A549 (cell line): ENCODE data around the gene ATP6V0E1. TPM values are rescaled to one million over a fixed set of nuclear protein-coding genes. Genes with fewer than 3 reads are reported as not detected.

ENCODE experiments used
- ATAC-seq, 2 experiments: fragments of 200-7000 bp in 1 of 2; fragments of >200 bp in 1 of 2; cut with Nextera tagmentation in 1 of 2; cut with Tn5 transposase in 1 of 2; 3 replicates each; pipeline versions ENCODE4 v1.8.0 to v1.9.1; 2018 to 2020; ENCODE audit warnings: mild to moderate bottlenecking in 1 of 2, moderate library complexity in 1 of 2
- CTCF ChIA-PET: fragments of 300-600 bp; sonication (Branson Sonifier 250); formaldehyde crosslinking; extraction: SDS; loops from one replicate; lab custom pipeline; 2021; ENCODE audit warnings: antibody characterized with exemption, inconsistent platforms; lab: Yijun Ruan, JAX
- POLR2A ChIA-PET: fragments of 350-600 bp; formaldehyde crosslinking; extraction: SDS; loops from one replicate; lab custom pipeline; 2021; ENCODE audit warnings: antibody characterized with exemption, inconsistent platforms; lab: Yijun Ruan, JAX
- DNase-seq, 2 experiments: peaks; one replicate each; pipeline versions ENCODE4 v3.0.0 to v3.0.0-alpha.2; 2011 to 2016; ENCODE audit warnings: low read depth in 1 of 2, low spot score in 1 of 2
- FAIRE-seq: peaks from 2 replicates; lab custom pipeline; 2011; peaks lifted over from hg19 to GRCh38; lab: Jason Lieb, UNC
- H3K27ac ChIP-seq, 2 experiments: fragments of >200 bp; sonication (Bioruptor Twin); formaldehyde crosslinking; 3 replicates each; pipeline ENCODE4 v1.5.1; 2016 to 2017
- H3K4me1 ChIP-seq: fragments of >200 bp; sonication (Bioruptor Twin); formaldehyde crosslinking; 3 replicates; pipeline ENCODE4 v1.6.1; 2016
- H3K4me2 ChIP-seq: fragments of >200 bp; sonication (Bioruptor Twin); formaldehyde crosslinking; 3 replicates; pipeline ENCODE4 v1.6.1; 2016
- H3K4me3 ChIP-seq: fragments of >200 bp; sonication (Bioruptor Twin); formaldehyde crosslinking; 3 replicates; pipeline ENCODE4 v1.5.1; 2016
- H3K9me3 ChIP-seq: fragments of >200 bp; sonication (Bioruptor Twin); formaldehyde crosslinking; 3 replicates; pipeline ENCODE4 v1.6.1; 2016
- CBX8 ChIP-seq: fragments of 200-600 bp; sonication (generic); IDR thresholded peaks from 2 replicates; pipeline ENCODE4 v1.6.1; 2016
- CHD2 ChIP-seq: fragments of 150-350 bp; IDR thresholded peaks from 2 replicates; pipeline ENCODE4 v1.6.1; 2014; ENCODE audit warnings: low read length; ENCODE audit not compliant: partially characterized antibody
- FOXS1 ChIP-seq: fragments of 250-450 bp; sonication (Bioruptor Pico); IDR thresholded peaks from 2 replicates; pipeline ENCODE4 v1.5.0; 2020; ENCODE audit warnings: mild to moderate bottlenecking, moderate library complexity
- HDAC2 ChIP-seq: fragments of 200-600 bp; sonication (generic); IDR thresholded peaks from 2 replicates; pipeline ENCODE4 v1.6.1; 2016
- HEYL ChIP-seq: fragments of 250-450 bp; sonication (Bioruptor Pico); IDR thresholded peaks from 2 replicates; pipeline ENCODE4 v1.8.0; 2021; ENCODE audit warnings: mild to moderate bottlenecking, moderate library complexity
- HOXA7 ChIP-seq: fragments of 250-450 bp; sonication (Bioruptor Pico); IDR thresholded peaks from 2 replicates; pipeline ENCODE4 v1.5.0; 2020; ENCODE audit warnings: mild to moderate bottlenecking, moderate library complexity
- HOXB5 ChIP-seq: fragments of 250-450 bp; sonication (Bioruptor Pico); IDR thresholded peaks from 2 replicates; pipeline ENCODE4 v1.5.0; 2020; ENCODE audit warnings: mild to moderate bottlenecking, moderate library complexity
- KDM5A ChIP-seq: fragments of 200-600 bp; sonication (generic); IDR thresholded peaks from 2 replicates; pipeline ENCODE4 v1.6.1; 2016; ENCODE audit warnings: antibody characterized with exemption, mild to moderate bottlenecking
- NPAS2 ChIP-seq: fragments of 250-450 bp; sonication (Bioruptor Pico); IDR thresholded peaks from 2 replicates; pipeline ENCODE4 v1.8.0; 2022; ENCODE audit warnings: mild to moderate bottlenecking, moderate library complexity, borderline replicate concordance
- NR3C1 ChIP-seq: fragments of >200 bp; sonication (Bioruptor Twin); formaldehyde crosslinking; IDR thresholded peaks from 3 replicates; pipeline ENCODE4 v1.6.1; 2017
- POLR2A ChIP-seq: IDR thresholded peaks from 2 replicates; pipeline ENCODE4 v1.6.1; 2012; ENCODE audit warnings: mild to moderate bottlenecking, low read length
- POLR2AphosphoS2 ChIP-seq: conservative IDR thresholded peaks from 2 replicates; pipeline ENCODE4 v1.6.1; 2012; ENCODE audit warnings: low read length, improper control_type of control experiment, inconsistent platforms
- RCOR1 ChIP-seq: fragments of 150-350 bp; IDR thresholded peaks from 2 replicates; pipeline ENCODE4 v1.6.1; 2014; ENCODE audit warnings: antibody characterized with exemption, low read length, low read depth
- RFX5 ChIP-seq: fragments of 450-650 bp; IDR thresholded peaks from 2 replicates; pipeline ENCODE4 v1.7.1; 2014; ENCODE audit warnings: antibody characterized with exemption, mild to moderate bottlenecking, moderate library complexity
- RNF2 ChIP-seq: fragments of 200-600 bp; sonication (generic); IDR thresholded peaks from 2 replicates; pipeline ENCODE4 v1.6.1; 2016; ENCODE audit warnings: low read depth, mild to moderate bottlenecking, antibody characterized with exemption, moderate library complexity, borderline replicate concordance
- SMC3 ChIP-seq: fragments of >200 bp; sonication (Bioruptor Twin); formaldehyde crosslinking; IDR thresholded peaks from 3 replicates; pipeline ENCODE4 v1.6.1; 2018; ENCODE audit warnings: inconsistent platforms
- ZC3H11A ChIP-seq: fragments of 450-650 bp; IDR thresholded peaks from 2 replicates; pipeline ENCODE4 v1.6.1; 2014; ENCODE audit warnings: antibody characterized with exemption, mild to moderate bottlenecking
- WGBS: methylation state at CpG from one replicate; pipeline ENCODE4 v1.1.6; 2017; ENCODE audit errors: missing lambda C conversion rate; 5-methylcytosine and 5-hydroxymethylcytosine counted together
- polyA plus RNA-seq, 4 experiments: library from polyadenylated mRNA; depleted of rRNA in 3 of 4; stranded (reverse); fragments of >200 nt; fragmentation: RNase III in 1 of 4; extraction: RNeasy Plus Mini Kit Qiagen cat#74134 plus additional on column Dnase treatment in 1 of 4; gene quantifications; 2 replicates in 3 of 4; 3 replicates in 1 of 4; pipeline ENCODE4 v1.2.3, GENCODE V29; 2011 to 2017
- TF ChIP-seq, protein P1 (sequence below): fragments of 150-350 bp; IDR thresholded peaks from 2 replicates; pipeline ENCODE4 v1.6.1; 2014; ENCODE audit warnings: low read depth, mild to moderate bottlenecking, low read length
- TF ChIP-seq, protein P2 (sequence below): fragments of 200-600 bp; sonication (generic); IDR thresholded peaks from 2 replicates; pipeline ENCODE4 v1.6.1; 2016; ENCODE audit warnings: antibody characterized with exemption, mild to moderate bottlenecking, moderate library complexity
- TF ChIP-seq, protein P3 (sequence below): IDR thresholded peaks from 2 replicates; pipeline ENCODE4 v1.6.1; 2012
- TF ChIP-seq, protein P4 (sequence below): fragments of 250-450 bp; sonication (Bioruptor Pico); IDR thresholded peaks from 2 replicates; pipeline ENCODE4 v1.5.0; 2020; ENCODE audit warnings: low read depth, mild to moderate bottlenecking, moderate library complexity

ATP6V0E1 gene
- polyA plus RNA-seq, 2 of the 4 experiments (the other 2 are of a cell fraction) = 297 to 344 TPM

DNA sequence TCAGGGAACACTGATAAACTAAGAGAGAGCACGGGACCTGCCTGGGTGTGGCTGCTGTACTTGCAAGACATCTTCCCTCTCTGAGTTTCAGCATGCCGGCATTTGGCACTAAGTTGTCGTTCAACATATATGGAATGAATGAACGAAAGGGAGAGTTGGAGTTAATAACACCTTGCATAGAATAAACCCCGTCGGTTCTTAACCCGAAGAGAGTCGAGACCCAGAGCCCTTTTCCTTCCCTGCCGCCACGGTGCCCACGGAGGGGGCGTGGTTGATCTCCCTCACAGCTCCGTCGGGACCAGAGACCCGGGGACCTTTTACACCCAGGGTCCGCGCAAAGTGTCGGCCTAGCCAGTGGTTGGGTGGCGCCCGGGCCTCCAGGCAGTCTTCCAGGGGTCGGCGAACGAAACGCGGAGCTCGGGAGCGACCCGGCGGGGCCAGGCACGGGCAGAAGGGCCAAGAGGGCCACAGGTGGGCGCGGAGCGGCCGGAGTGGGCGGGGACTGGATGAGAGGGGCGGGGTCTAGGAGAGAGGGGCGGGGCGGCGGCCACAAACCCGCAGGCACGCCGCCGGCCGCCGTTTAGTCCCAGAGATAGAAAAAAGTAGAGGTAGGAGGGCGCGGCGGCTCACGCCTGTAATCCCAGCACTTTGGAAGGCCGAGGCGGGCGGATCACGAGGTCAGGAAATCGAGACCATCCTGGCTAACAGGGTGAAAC, 25.1 kb upstream of the ATP6V0E1 start (continued):
- no peak for TF ChIP-seq CBX8
- no peak for TF ChIP-seq RFX5
- no peak for TF ChIP-seq POLR2A
- TF ChIP-seq, protein P1, sequence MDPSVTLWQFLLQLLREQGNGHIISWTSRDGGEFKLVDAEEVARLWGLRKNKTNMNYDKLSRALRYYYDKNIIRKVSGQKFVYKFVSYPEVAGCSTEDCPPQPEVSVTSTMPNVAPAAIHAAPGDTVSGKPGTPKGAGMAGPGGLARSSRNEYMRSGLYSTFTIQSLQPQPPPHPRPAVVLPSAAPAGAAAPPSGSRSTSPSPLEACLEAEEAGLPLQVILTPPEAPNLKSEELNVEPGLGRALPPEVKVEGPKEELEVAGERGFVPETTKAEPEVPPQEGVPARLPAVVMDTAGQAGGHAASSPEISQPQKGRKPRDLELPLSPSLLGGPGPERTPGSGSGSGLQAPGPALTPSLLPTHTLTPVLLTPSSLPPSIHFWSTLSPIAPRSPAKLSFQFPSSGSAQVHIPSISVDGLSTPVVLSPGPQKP = no peak
- TF ChIP-seq, protein P2, sequence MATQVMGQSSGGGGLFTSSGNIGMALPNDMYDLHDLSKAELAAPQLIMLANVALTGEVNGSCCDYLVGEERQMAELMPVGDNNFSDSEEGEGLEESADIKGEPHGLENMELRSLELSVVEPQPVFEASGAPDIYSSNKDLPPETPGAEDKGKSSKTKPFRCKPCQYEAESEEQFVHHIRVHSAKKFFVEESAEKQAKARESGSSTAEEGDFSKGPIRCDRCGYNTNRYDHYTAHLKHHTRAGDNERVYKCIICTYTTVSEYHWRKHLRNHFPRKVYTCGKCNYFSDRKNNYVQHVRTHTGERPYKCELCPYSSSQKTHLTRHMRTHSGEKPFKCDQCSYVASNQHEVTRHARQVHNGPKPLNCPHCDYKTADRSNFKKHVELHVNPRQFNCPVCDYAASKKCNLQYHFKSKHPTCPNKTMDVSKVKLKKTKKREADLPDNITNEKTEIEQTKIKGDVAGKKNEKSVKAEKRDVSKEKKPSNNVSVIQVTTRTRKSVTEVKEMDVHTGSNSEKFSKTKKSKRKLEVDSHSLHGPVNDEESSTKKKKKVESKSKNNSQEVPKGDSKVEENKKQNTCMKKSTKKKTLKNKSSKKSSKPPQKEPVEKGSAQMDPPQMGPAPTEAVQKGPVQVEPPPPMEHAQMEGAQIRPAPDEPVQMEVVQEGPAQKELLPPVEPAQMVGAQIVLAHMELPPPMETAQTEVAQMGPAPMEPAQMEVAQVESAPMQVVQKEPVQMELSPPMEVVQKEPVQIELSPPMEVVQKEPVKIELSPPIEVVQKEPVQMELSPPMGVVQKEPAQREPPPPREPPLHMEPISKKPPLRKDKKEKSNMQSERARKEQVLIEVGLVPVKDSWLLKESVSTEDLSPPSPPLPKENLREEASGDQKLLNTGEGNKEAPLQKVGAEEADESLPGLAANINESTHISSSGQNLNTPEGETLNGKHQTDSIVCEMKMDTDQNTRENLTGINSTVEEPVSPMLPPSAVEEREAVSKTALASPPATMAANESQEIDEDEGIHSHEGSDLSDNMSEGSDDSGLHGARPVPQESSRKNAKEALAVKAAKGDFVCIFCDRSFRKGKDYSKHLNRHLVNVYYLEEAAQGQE = no peak
- no peak for TF ChIP-seq RCOR1
- no peak for TF ChIP-seq ZC3H11A
- TF ChIP-seq POLR2AphosphoS2 = no peak; the same call in 1 of the 2 replicates
- no peak for TF ChIP-seq HEYL (CRISPR knock-in tag)
- TF ChIP-seq, protein P3, sequence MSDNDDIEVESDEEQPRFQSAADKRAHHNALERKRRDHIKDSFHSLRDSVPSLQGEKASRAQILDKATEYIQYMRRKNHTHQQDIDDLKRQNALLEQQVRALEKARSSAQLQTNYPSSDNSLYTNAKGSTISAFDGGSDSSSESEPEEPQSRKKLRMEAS = peak; percentile 42; the same call in 1 of the 2 replicates
- TF ChIP-seq HDAC2 = no peak
- no peak for TF ChIP-seq FOXS1 (CRISPR knock-in tag)
- TF ChIP-seq RNF2 = no peak
- peak; percentile 89 for TF ChIP-seq HOXA7 (CRISPR knock-in tag)
- TF ChIP-seq KDM5A = no peak
- TF ChIP-seq NR3C1 = no peak
- no peak for TF ChIP-seq SMC3

DNA sequence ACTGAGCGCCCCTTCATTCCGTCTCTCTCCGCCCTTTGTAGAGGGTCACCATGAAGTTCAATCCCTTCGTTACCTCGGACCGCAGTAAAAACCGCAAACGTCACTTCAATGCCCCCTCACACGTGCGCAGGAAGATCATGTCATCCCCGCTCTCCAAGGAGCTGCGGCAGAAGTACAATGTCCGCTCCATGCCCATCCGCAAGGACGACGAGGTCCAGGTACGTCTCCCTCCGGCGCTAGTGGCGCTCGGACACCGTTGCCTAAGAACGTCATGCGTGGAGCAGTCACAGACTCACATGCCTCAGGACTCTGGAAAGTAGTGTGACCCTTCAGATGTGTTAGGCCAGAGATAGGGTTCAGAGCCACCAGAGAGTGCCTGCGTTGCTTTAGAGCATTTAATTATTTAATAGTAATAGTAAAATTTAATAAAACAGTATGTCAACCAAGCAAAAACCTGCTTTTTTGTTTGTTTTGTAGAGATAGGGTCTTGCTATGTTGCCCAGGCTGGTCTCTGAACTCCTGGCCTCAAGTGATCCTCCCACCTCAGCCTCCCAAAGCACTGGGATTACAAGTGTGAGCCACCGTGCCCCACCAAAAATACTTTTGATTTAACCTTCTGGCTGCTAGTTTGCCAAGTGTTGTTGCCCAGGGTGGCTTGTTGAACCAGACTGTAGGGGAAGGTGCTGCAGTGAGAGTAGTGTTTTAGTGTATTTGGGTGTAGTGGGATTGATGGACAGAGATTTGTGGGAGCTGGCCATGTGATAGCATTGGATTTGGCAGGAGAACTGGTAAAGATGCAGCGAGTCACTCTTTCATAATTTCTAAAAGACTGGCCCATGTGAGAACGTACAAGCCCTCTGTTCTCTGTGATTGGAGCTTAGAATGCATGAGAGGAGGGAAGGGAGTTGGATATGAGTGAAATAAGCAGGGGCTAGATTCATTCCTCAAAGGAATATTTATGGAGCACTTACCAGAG, 23.5 kb upstream of the ATP6V0E1 start:
- TF ChIP-seq POLR2A (no peak), CHD2 (no peak), HOXB5 (CRISPR knock-in tag) (no peak), NPAS2 (CRISPR knock-in tag) (0 out of 2 replicates have a peak, but pooled peaks have one; percentile 33)
- TF ChIP-seq, protein P4, sequence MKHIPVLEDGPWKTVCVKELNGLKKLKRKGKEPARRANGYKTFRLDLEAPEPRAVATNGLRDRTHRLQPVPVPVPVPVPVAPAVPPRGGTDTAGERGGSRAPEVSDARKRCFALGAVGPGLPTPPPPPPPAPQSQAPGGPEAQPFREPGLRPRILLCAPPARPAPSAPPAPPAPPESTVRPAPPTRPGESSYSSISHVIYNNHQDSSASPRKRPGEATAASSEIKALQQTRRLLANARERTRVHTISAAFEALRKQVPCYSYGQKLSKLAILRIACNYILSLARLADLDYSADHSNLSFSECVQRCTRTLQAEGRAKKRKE (CRISPR knock-in tag) = no peak
- ATAC-seq = no peak
- no peaks in the 10 kb centered on the region for H3K9me3 ChIP-seq
- H3K27ac ChIP-seq = peak overlapping the region; percentile 94 to 95
- DNase-seq = no peak
- WGBS = 49% methylated on average over 28 of the region's 28 CpGs
- H3K4me2 ChIP-seq = peak overlapping the region; percentile 73
- FAIRE-seq = no peak
- ChIA-PET POLR2A (interaction anchor here (0.5 to 2.4 kb wide), 7 partner anchors 11 to 245 kb away, joined by 3 to 9 read pairs (median 4); partner anchors contain the start of gene ATP6V0E1), CTCF (interaction anchor here (0.5 to 4.9 kb wide), 37 partner anchors 8 to 1278 kb away, joined by 3 to 24 read pairs (median 4); partner anchors contain the start of gene ATP6V0E1)
- H3K4me1 ChIP-seq = peaks cover 41% of the 10 kb centered on the region
- H3K4me3 ChIP-seq = peak overlapping the region; percentile 65
